Measurements from ENCODE around the gene CREM.
A peak's percentile ranks its signal among the peaks of the same experiment; 100 is the strongest.

CREM gene

DNA sequence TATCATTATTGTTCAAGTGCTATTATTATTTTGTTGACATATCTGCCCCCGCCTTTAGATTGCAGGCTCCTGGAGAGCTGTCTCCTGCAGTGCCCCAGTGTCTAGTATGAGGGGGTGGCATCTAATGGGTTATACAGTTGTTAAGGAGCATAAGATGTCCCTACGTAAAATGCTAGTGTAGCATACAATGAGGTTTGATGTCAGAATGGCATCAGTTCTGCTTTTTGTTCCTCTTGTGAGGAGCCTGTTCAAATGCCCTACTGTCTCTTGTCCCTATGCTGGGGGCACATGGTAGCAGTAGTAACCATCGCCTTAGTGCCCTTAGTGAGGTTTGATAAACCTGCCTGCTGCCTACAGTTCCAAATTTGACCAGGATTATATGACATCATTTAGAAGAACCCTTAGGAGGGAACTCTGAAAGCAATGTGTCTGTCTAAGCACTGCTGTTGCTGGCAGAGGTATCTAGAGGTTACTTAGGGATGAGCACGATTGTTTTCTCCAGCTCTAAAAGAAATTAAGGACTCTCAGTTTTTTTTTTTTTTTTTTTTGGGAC, 9.7 kb downstream of the CREM start:
- DNase-seq = no peak

GRCh38 chr10:35140126-35140525, 13.5 kb downstream of the CREM start:
- no peak for DNase-seq

GRCh38 chr10:35140727-35141126, 14.1 kb downstream of the CREM start:
- no peak for DNase-seq

DNA sequence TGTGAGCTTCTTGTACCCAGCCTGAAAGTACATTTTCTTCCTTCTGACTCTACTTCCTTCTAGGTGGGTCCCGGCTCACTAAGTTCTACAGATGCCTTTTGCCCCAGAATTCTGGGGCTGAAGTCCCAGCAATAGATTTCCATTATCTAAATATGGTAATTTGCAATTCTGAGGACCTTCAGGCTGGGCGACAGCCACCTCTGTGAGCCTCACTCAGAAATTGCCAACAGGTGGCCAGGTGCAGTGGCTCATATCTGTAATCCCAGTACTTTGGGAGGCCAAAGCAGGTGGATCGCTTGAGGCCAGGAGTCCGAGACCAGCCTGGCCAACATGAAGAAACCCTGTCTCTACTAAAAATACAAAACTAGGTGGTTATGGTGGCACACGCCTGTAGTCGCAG, 23.7 kb downstream of the CREM start:
- no peak for DNase-seq

- no peak for DNase-seq
Observed at GRCh38 chr10:35152992-35153391, 26.3 kb downstream of the CREM start.

- DNase-seq = no peak
Observed at GRCh38 chr10:35153716-35154115, 27.1 kb downstream of the CREM start.

DNA sequence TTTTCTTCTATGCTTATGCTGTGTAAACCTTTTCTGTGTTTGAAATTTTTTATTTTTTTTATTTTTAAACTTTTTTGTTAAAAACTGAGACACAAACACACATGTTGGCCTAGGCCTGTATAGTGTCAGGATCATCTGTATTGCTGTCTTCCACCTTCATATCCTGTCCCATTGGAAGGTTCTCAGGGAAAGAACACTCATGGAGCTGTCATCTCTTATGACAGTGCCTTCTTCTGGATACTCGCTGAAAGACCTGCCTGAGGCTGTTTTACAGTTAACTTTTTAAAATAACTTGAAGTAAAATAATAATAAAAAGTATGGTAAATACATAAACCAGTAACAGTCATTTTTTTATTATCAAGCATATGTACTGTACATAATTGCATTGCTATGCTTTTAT, 34.1 kb downstream of the CREM start:
- DNase-seq = no peak

DNA sequence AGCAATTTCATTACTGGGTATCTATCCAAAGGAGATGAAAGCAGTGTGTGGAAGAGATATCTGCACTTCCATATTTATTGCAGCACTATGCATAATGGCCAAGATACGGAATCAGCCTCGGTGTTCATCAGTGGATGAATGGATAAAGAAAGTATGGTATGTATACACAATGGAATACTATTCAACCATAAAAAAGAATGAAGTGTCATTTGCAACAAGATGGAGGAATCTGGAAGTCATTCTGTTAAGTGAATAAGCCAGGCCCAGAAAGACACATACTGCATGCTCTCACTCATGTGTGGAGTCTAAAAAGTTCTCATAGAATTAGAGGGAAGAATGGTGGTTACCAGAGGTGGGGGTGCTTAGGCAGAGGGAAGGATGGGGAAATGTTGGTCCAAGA, 35.3 kb downstream of the CREM start:
- no peak for DNase-seq

DNA sequence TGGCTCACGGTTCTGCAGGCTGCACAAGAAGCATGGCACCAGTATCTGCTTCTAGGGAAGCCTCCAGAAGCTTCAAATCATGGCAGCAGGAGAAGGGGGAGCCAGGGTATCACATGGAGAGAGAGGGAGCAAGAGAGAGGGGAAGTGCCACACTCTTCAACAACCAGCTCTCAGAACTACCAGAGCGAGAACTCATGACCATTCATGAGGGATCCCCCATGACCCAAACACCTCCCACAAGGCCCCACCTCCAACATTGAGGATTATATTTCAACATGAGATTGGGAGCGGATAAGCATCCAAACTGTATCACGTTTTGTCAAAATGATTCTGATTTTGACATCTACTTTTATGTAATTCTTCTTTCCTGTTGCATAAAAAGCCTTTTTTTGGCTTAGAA, 38.5 kb downstream of the CREM start:
- DNase-seq = no peak

- DNase-seq = no peak
Observed at GRCh38 chr10:35165811-35166210, 39.2 kb downstream of the CREM start.

DNA sequence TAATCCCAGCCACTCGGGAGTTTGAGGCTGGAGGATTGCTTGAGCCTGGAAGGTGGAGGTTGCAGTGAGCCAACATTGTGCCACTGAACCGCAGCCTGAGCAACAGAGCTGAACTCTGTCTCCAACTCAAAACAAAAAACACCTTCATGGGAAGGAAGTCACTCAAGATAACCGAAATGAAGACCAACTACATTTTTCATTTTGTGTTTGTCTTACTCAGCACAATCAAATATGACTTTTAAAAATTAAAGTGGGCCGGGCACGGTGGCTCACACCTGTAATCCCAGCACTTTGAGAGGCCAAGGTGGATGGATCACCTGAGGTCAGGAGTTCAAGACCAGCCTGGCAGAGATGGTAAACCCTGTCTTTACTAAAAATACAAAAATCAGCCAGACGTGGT, 40.0 kb downstream of the CREM start:
- no peak for DNase-seq

DNA sequence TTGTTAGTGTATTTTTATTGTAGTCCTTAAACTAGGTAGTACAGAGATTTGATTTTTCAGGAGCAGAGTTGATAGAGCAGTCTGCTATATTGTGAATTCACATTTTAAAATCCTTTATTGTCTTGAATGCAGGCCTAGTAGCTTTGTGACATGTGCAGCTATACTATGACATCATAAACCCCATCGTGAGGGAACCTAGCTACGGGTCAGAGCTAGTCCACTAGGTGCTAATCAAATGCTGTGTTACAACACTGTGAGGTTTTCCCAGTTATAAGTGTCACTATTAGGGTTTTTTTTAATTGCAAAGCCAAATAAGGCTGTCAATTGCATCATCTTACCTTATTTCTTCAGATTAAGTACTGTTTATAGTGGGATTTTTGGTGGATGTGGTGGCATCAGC, 40.7 kb downstream of the CREM start:
- no peak for DNase-seq

GRCh38 chr10:35172146-35172545, 45.5 kb downstream of the CREM start:
- DNase-seq = no peak

DNA sequence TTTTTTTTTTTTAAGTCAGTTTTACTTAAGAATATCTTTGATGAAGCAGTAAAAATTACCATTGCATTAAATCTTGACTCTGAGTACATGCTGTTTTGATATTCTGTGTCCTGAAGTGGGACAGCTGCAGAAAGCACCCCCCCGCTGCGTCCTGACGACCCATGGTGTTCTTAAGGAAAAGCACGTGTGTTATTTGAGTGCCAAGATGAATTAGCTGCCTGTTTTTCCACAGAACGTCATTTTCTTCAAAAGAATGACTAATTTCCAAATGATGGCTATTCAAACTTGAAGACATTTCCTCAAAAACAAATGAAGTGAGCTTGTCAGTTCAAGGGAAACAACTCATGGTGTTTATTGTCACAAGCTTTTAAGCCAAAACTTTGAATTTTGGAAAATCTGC, 45.9 kb downstream of the CREM start:
- DNase-seq = no peak

GRCh38 chr10:35178331-35178730, 51.7 kb downstream of the CREM start:
- no peak for DNase-seq

- DNase-seq = no peak
Observed at GRCh38 chr10:35182631-35183510, 56.2 kb downstream of the CREM start.

GRCh38 chr10:35184527-35185171, 58.0 kb downstream of the CREM start:
- no peak for DNase-seq

- no peak for DNase-seq
Observed at GRCh38 chr10:35185260-35186034, 58.8 kb downstream of the CREM start.

GRCh38 chr10:35188954-35189353, 62.3 kb downstream of the CREM start:
- no peak for DNase-seq

GRCh38 chr10:35191523-35191922, 64.9 kb downstream of the CREM start:
- peak; percentile 76 for DNase-seq

DNA sequence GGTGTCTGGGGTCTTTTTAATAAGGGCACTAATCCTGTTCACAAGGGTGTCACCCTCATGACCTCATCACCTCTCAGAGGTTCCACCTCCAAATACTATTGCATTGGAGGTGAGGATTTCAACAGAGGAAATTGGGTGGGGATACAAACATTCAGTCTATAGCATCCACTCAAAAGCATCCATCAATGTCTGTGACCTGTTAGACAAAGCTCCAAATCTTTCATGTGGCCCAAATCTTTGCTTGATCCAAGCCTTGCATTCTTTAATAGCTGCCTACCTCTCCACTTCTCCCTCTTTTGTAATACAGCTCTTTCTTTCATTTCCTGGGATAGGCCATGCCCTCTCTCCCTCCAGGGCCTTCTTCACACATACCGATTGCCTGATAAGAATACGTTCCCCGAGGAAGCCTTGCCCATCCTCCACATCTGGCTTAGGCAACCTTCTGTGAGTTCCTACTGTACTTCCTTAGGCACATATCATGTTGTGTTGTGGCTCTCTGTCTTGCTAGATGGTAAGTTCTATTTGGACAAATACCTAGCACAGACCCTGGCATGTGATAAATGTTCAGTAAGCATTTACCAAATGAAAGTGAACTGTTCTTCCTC, 66.1 kb downstream of the CREM start:
- no peak for DNase-seq

DNA sequence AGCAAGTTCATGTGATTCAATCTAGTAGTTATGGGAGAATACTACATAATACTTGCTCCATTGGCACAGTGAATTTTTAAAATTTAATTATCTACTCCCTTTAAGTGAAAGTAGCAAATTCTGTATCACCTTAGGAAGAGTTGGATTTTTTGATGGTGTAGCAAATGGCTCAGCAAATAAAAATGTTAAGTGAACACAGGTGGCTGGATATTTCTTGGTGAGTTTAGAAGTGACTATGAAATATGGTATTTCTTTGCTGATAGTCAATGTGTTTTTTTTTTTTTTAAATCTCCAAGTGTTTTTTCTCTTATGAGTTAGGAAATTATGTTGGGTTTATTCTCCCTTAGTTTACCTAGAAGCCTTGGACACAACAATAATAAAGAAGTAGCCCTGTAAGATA, 67.8 kb downstream of the CREM start:
- DNase-seq = no peak

DNA sequence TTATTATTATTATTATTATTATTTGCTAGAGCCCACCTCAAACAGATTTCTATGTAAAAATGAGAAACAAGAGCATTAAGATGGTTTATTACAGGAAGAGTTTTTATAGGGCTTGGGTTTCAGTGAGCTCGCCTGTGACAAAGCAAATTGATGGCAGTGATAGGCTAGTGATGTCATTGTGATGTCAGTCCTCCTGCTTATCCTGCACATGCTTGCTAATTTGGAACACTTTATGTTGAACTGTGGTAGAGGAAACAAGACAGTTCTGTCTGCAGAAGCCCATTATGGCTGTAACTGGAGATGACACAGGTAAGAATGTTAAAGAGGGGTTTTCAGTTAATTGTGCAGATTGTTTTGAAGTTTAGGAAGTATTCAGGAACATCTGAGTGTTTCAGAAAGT, 68.3 kb downstream of the CREM start:
- no peak for DNase-seq

Measured in GDM1 (cell line).